GM18520 (cell line): ENCODE measurements around the gene ZNF280D.

ENCODE experiments used
- ATAC-seq: cut with Tn5 transposase; IDR thresholded peaks from one replicate; pipeline ENCODE4 v1.9.1; 2021; ENCODE audit not compliant: unreplicated experiment

Gene ZNF280D

GRCh38 chr15:56749982-56750381 is 16.7 kb upstream of the ZNF280D start:
- no peak for ATAC-seq

- no peak for ATAC-seq
These were observed 11.7 kb upstream of the ZNF280D start for GRCh38 chr15:56744701-56745683.

- no peak for ATAC-seq
These were observed 8.2 kb upstream of the ZNF280D start for GRCh38 chr15:56741541-56741940.

GRCh38 chr15:56739964-56740640 is 6.8 kb upstream of the ZNF280D start:
- ATAC-seq = no peak

GRCh38 chr15:56739474-56739873 is 6.2 kb upstream of the ZNF280D start:
- ATAC-seq = no peak

- no peak for ATAC-seq
These were observed 4.5 kb upstream of the ZNF280D start for GRCh38 chr15:56737791-56738190.

GRCh38 chr15:56736881-56737707 is 3.8 kb upstream of the ZNF280D start:
- ATAC-seq = no peak

GRCh38 chr15:56736308-56736707 is 3.0 kb upstream of the ZNF280D start:
- ATAC-seq = no peak

GRCh38 chr15:56735589-56735988 is 2.3 kb upstream of the ZNF280D start:
- no peak for ATAC-seq

GRCh38 chr15:56734013-56734635 is 815 bp upstream of the ZNF280D start:
- no peak for ATAC-seq

GRCh38 chr15:56732886-56733135 is 498 bp downstream of the ZNF280D start:
- no peak for ATAC-seq

GRCh38 chr15:56732135-56732885 is 999 bp downstream of the ZNF280D start:
- no peak for ATAC-seq

- no peak for ATAC-seq
These were observed 1.8 kb downstream of the ZNF280D start for GRCh38 chr15:56731548-56731947.

GRCh38 chr15:56729561-56729960 is 3.7 kb downstream of the ZNF280D start:
- ATAC-seq = no peak

- no peak for ATAC-seq
These were observed 7.9 kb downstream of the ZNF280D start for GRCh38 chr15:56725386-56725785.

GRCh38 chr15:56724232-56724631 is 9.1 kb downstream of the ZNF280D start:
- no peak for ATAC-seq

- ATAC-seq = no peak
These were observed 9.5 kb downstream of the ZNF280D start for GRCh38 chr15:56723787-56724186.

- ATAC-seq = no peak
These were observed 13.3 kb downstream of the ZNF280D start for GRCh38 chr15:56719774-56720555.

GRCh38 chr15:56719021-56719612 is 14.2 kb downstream of the ZNF280D start:
- no peak for ATAC-seq
